Measurements from ENCODE around the gene COL10A1.

DNA sequence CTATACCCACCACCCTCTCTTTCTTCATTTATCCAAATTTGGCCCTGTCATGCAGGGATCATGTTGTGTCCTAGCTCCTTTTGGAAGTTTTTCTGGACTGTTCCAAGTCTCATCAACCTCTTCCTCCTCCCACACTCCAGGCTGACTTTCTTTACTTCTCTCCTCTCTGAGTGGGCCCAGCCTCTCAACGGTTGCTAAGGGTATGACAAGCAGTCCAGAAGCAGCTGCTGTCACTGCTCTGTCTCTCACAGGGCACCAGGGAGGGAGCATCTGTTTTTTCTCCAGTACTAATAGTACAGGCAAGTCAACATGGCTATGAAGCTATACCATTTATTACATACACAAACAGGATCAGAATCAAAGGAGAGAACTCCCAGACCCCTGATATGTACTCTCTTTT is 17.1 kb downstream of the COL10A1 start:
- TF ChIP-seq ZNF266 (tag by site-specific recombination; IDR thresholded peaks at IDR 0.05; ENCODE audit: low read depth): no peak
- no peak for TF ChIP-seq ZNF138 (tag by site-specific recombination; IDR thresholded peaks at IDR 0.05; ENCODE audit: borderline replicate concordance)
- no peak for TF ChIP-seq ZNF501 (tag by site-specific recombination; IDR thresholded peaks at IDR 0.05)
- TF ChIP-seq ZNF174 (tag by site-specific recombination; IDR thresholded peaks at IDR 0.05): no peak
- TF ChIP-seq, protein P1, sequence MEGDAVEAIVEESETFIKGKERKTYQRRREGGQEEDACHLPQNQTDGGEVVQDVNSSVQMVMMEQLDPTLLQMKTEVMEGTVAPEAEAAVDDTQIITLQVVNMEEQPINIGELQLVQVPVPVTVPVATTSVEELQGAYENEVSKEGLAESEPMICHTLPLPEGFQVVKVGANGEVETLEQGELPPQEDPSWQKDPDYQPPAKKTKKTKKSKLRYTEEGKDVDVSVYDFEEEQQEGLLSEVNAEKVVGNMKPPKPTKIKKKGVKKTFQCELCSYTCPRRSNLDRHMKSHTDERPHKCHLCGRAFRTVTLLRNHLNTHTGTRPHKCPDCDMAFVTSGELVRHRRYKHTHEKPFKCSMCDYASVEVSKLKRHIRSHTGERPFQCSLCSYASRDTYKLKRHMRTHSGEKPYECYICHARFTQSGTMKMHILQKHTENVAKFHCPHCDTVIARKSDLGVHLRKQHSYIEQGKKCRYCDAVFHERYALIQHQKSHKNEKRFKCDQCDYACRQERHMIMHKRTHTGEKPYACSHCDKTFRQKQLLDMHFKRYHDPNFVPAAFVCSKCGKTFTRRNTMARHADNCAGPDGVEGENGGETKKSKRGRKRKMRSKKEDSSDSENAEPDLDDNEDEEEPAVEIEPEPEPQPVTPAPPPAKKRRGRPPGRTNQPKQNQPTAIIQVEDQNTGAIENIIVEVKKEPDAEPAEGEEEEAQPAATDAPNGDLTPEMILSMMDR (tag by site-specific recombination; IDR thresholded peaks at IDR 0.05): no peak
- TF ChIP-seq, protein P2, sequence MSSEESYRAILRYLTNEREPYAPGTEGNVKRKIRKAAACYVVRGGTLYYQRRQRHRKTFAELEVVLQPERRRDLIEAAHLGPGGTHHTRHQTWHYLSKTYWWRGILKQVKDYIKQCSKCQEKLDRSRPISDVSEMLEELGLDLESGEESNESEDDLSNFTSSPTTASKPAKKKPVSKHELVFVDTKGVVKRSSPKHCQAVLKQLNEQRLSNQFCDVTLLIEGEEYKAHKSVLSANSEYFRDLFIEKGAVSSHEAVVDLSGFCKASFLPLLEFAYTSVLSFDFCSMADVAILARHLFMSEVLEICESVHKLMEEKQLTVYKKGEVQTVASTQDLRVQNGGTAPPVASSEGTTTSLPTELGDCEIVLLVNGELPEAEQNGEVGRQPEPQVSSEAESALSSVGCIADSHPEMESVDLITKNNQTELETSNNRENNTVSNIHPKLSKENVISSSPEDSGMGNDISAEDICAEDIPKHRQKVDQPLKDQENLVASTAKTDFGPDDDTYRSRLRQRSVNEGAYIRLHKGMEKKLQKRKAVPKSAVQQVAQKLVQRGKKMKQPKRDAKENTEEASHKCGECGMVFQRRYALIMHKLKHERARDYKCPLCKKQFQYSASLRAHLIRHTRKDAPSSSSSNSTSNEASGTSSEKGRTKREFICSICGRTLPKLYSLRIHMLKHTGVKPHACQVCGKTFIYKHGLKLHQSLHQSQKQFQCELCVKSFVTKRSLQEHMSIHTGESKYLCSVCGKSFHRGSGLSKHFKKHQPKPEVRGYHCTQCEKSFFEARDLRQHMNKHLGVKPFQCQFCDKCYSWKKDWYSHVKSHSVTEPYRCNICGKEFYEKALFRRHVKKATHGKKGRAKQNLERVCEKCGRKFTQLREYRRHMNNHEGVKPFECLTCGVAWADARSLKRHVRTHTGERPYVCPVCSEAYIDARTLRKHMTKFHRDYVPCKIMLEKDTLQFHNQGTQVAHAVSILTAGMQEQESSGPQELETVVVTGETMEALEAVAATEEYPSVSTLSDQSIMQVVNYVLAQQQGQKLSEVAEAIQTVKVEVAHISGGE (tag by site-specific recombination; conservative IDR thresholded peaks at IDR 0.05; ENCODE audit: low read depth): no peak

Data from HEK293 (cell line).